Breast epithelium (tissue), 4 donors: ENCODE data around the gene ZNF629. TPM values are rescaled to one million over a fixed set of nuclear protein-coding genes. Genes with fewer than 3 reads are reported as not detected.

ENCODE experiments used
- DNase-seq, 2 donors: peaks; one replicate each; pipeline ENCODE4 v3.0.0-alpha.2; 2019; ENCODE audit warnings: low spot score in 2 of 2
- H3K27ac ChIP-seq, 2 donors: fragments of 200-600 bp; sonication (generic) in 1 of 2; one replicate each; pipeline ENCODE4 v1.5.1; 2016 to 2019; ENCODE audit warnings: mild to moderate bottlenecking in 1 of 2
- H3K27me3 ChIP-seq, 2 donors: fragments of 200-600 bp; sonication (generic) in 1 of 2; one replicate each; pipeline versions ENCODE4 v1.5.1 to v1.6.0; 2017 to 2019; ENCODE audit warnings: control low read depth in 1 of 2, mild to moderate bottlenecking in 1 of 2
- H3K36me3 ChIP-seq: fragments of 200-600 bp; one replicate; pipeline ENCODE4 v1.5.1; 2019
- H3K4me1 ChIP-seq, 2 donors: fragments of 200-600 bp; sonication (generic); one replicate each; pipeline ENCODE4 v1.5.1; 2016 to 2019; ENCODE audit warnings: control low read depth in 1 of 2
- H3K4me3 ChIP-seq, 3 donors: fragments of 200-600 bp; sonication (generic); 1 replicate in 2 of 3; 2 replicates in 1 of 3; pipeline ENCODE4 v1.5.1; 2016 to 2019; ENCODE audit warnings: mild to moderate bottlenecking in 3 of 3, moderate library complexity in 2 of 3
- H3K9me3 ChIP-seq, 2 donors: fragments of 200-600 bp; sonication (generic) in 1 of 2; one replicate each; pipeline ENCODE4 v1.5.1; 2016 to 2019; ENCODE audit warnings: control low read depth in 1 of 2
- CTCF ChIP-seq, 3 donors: fragments of 450-650 bp; IDR thresholded peaks; one replicate each; pipeline ENCODE4 v1.5.1; 2016 to 2017; ENCODE audit warnings: antibody characterized with exemption in 3 of 3, mild to moderate bottlenecking in 3 of 3, moderate library complexity in 3 of 3
- POLR2A ChIP-seq: fragments of 450-650 bp; IDR thresholded peaks from one replicate; pipeline ENCODE4 v1.6.1; 2016; ENCODE audit warnings: antibody characterized with exemption, mild to moderate bottlenecking, moderate library complexity
- POLR2AphosphoS5 ChIP-seq, 3 donors: sonication (generic); formaldehyde crosslinking; IDR thresholded peaks; one replicate each; pipeline ENCODE4 v1.6.1; 2017; ENCODE audit warnings: antibody characterized with exemption in 3 of 3
- intact Hi-C: fragments of 100-400 bp; cut with DNase I; formaldehyde crosslinking; loops from one replicate; pipeline ENCODE4 v1.15.1; 2023; ENCODE audit warnings: low total_unique reads
- total RNA-seq, 3 donors: library from RNA; depleted of rRNA; stranded (reverse); fragments of >200 nt; gene quantifications; one replicate each; pipeline ENCODE4 v1.1.0, GENCODE V29; 2016

Gene ZNF629
- total RNA-seq, 3 donors from 2014 or later: 9.4 to 16.2 (median 10.5) TPM

GRCh38 chr16:30747799-30748633 is 39.0 kb downstream of the ZNF629 start, which contains the start of gene PHKG2:
TSS of gene PHKG2 (plus strand) at chr16:30748425. CDS start at chr16:30748821, 396 bp downstream.
- intact Hi-C loops: no loop called here

GRCh38 chr16:30747331-30747730 is 39.7 kb downstream of the ZNF629 start:
- Histone ChIP-seq H3K4me3 (peak overlapping the region; percentile 87 to 94 (median 89)), H3K36me3 (no peaks in the 10 kb centered on the region), H3K27me3 (no peaks in the 10 kb centered on the region), H3K4me1 (peaks cover 0 to 5% of the 10 kb centered on the region in 2 donors), H3K9me3 (no peaks in the 10 kb centered on the region), H3K27ac (peak overlapping the region; percentile 88 to 91)
- DNase-seq: no peak
- TF ChIP-seq CTCF (IDR thresholded peaks at IDR 0.05) (no peak), POLR2AphosphoS5 (IDR thresholded peaks at IDR 0.05) (no peak), POLR2A (no peak)
- intact Hi-C loops: no loop called here

More at GRCh38 chr16:30747799-30748633, 39.0 kb downstream of the ZNF629 start, which contains the start of gene PHKG2:
- Histone ChIP-seq H3K27me3 (no peaks in the 10 kb centered on the region), H3K9me3 (no peaks in the 10 kb centered on the region), H3K4me1 (peaks cover 0 to 5% of the 10 kb centered on the region in 2 donors), H3K4me3 (peak within 1 kb of the TSS; percentile 87 to 94 (median 89)), H3K27ac (peak within 1 kb of the TSS; percentile 88 to 91), H3K36me3 (no peaks in the 10 kb centered on the region)
- DNase-seq: peak; percentile 100
- TF ChIP-seq CTCF (IDR thresholded peaks at IDR 0.05) (no peak), POLR2AphosphoS5 (IDR thresholded peaks at IDR 0.05) (peak; percentile 65 to 82 (median 76)), POLR2A (peak; percentile 45)

- H3K4me3 ChIP-seq: no peak overlapping the region
- no peak for DNase-seq
- no peaks in the 10 kb centered on the region for H3K27me3 ChIP-seq
- peaks cover 0 to 5% of the 10 kb centered on the region in 2 donors for H3K4me1 ChIP-seq
- H3K27ac ChIP-seq: peak overlapping the region in 1 of 2 donors; percentile 6
- intact Hi-C loops: no loop called here
- H3K9me3 ChIP-seq: no peaks in the 10 kb centered on the region
- no peaks in the 10 kb centered on the region for H3K36me3 ChIP-seq
- no peak for TF ChIP-seq POLR2AphosphoS5 (IDR thresholded peaks at IDR 0.05)
- TF ChIP-seq POLR2A: no peak
- TF ChIP-seq CTCF (IDR thresholded peaks at IDR 0.05): no peak
Measured at GRCh38 chr16:30746638-30747175, 40.3 kb downstream of the ZNF629 start.

GRCh38 chr16:30745082-30745481 is 41.9 kb downstream of the ZNF629 start:
- no peaks in the 10 kb centered on the region for H3K36me3 ChIP-seq
- no peak for DNase-seq
- intact Hi-C loops: no loop called here
- no peak overlapping the region for H3K4me3 ChIP-seq
- no peak for TF ChIP-seq CTCF (IDR thresholded peaks at IDR 0.05)
- TF ChIP-seq POLR2A: no peak
- no peak for TF ChIP-seq POLR2AphosphoS5 (IDR thresholded peaks at IDR 0.05)
- H3K27ac ChIP-seq: peak overlapping the region; percentile 20 to 30
- H3K9me3 ChIP-seq: no peaks in the 10 kb centered on the region
- peaks cover 11 to 12% of the 10 kb centered on the region in 2 donors for H3K4me1 ChIP-seq
- H3K27me3 ChIP-seq: no peaks in the 10 kb centered on the region

- H3K36me3 ChIP-seq: no peaks in the 10 kb centered on the region
- H3K27ac ChIP-seq: peak overlapping the region; percentile 82 to 93
- H3K9me3 ChIP-seq: no peaks in the 10 kb centered on the region
- no peak overlapping the region for H3K4me3 ChIP-seq
- TF ChIP-seq POLR2A (no peak), CTCF (IDR thresholded peaks at IDR 0.05) (no peak), POLR2AphosphoS5 (IDR thresholded peaks at IDR 0.05) (no peak)
- H3K27me3 ChIP-seq: no peaks in the 10 kb centered on the region
- H3K4me1 ChIP-seq: peaks cover 12 to 20% of the 10 kb centered on the region in 2 donors
- no peak for DNase-seq
- intact Hi-C loops: no loop called here
Measured at GRCh38 chr16:30744183-30744582, 42.8 kb downstream of the ZNF629 start.
